Measurements from ENCODE around the gene SRPRB.
"Not testable (repeated sequence)": the region's sequence is repeated elsewhere in the genome, so short reads cannot be mapped to it uniquely, and the experiment has no call there.

SRPRB gene

DNA sequence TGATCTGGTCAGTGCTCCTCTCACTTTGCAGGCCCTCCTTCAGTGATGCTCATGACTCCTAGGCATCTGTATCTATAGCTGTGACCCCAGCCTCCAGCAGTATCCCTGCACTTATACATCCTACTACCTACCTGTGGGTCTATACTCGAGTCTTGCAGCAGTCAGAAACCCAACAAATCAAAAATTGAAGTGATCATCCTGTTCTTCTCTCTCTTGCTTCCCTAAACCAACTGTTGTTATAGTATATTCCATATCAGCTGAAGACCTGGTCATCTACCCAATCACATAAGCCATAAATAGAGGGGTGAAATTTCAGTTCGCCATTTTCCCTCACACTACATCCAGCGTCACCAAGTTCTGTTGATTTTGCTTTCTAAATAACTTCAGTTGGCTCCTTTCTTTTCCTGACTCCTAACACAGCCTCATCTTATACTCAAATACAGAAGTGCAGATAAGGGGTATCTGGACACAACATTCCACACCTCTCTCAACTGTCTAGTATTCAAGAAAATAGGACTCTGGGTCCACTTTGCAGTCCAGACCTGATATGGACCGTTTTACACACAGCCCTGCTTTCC is 25.9 kb upstream of the SRPRB start:
- DNase-seq = no peak

- DNase-seq = not testable (repeated sequence)
Observed at GRCh38 chr3:133780756-133781155, 24.9 kb upstream of the SRPRB start.

- DNase-seq = no peak
Observed at GRCh38 chr3:133781570-133781969, 24.0 kb upstream of the SRPRB start.

DNA sequence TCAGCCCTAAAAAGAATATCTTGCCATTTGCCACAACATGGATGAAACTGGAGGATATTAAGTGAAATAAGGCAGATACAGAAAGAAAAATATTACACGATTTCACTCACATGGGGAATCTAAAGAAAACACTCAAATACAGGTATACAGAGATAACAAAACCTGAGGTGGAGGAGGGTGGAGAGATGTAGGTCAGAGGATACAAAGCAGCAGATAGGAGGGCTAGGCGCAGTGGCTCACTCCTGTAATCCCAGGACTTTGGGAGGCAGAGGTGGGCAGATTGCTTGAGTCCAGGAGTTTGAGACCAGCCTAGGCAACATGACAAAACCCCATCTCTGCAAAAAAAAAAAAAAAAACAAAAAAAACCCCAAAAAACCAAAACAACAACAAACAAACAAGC is 23.2 kb upstream of the SRPRB start:
- no peak for DNase-seq

DNA sequence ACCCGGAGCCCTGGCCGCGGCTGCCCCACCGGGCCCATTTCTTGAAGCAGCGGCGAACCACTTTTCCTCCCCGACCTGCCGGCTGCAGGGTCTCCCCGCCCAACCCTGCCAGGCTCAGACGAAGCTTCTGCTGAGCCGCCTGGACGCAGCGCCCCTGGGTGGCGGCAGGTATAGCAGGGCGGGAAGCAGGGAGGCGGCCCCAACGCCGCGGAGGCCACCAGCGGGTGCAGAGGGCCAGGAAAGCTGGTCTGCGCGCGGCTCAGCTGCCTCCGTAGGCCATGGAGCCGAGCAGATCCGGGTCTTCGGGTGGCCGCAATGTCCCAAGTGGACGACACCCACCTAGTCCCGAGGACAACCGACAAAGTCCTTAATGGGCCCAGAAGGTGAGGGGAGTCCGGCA is 21.9 kb upstream of the SRPRB start:
- no peak for DNase-seq

GRCh38 chr3:133788024-133788423 is 17.6 kb upstream of the SRPRB start:
- no peak for DNase-seq

DNA sequence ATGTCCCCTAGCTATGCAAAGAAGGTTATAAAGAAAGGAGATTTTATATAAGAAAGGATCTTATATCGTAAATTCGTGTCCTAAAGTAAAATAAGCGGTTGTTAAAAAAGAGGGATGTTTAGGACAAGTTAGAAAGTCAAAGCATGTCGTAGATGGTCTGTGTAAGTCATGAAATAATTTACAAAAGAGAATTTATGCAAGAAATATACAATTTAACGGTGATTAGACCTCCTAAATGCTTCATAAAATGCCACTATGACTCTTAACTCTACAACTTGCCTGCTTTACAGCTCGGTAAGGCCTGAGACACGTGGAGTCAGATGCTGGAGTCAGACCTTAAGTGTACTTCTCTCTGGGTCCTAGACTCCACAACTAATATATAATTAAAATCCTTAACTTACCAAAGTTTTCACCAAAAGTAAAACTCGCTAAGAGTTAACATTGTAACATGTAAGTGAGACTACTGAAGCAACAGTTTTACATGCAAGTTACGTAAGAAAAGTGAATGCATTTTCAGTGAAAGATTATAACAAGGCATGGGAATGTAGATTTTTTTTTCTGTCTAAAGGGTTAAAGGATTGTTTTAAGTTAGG is 13.3 kb upstream of the SRPRB start:
- no peak for DNase-seq

DNA sequence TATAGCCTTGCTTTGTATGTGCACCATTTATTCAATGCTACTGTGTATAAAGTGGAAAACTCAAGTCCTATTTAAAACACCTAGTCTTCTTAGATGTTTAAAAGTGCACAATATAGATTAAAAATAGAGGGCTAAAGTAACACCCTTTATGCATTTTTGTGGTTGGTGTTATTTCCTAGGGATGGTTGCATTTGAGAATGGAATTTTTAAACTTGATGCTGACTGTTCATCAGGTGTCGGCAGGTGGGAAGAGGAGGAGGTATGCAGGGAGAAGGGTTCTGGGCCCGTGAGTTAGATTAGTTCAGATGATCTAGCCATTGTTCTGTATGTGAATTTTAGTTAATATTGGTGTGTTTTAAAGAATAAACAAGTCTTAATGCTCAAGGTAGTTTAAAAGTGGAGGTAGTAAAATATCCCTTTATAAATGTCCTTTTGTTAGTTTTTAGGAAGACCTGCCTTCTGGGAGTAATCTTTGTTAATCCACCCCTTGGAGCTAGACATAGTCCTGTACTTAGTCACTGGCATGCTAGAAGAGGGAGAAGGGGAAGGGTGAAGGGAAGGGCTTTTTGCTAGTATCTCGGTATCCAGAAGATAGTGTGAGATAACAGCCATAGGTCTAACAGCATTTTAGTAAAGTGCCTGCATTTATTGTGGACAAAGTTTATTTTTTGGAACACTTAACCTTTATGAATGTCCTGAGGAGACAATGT is 8.1 kb upstream of the SRPRB start:
- DNase-seq = no peak

DNA sequence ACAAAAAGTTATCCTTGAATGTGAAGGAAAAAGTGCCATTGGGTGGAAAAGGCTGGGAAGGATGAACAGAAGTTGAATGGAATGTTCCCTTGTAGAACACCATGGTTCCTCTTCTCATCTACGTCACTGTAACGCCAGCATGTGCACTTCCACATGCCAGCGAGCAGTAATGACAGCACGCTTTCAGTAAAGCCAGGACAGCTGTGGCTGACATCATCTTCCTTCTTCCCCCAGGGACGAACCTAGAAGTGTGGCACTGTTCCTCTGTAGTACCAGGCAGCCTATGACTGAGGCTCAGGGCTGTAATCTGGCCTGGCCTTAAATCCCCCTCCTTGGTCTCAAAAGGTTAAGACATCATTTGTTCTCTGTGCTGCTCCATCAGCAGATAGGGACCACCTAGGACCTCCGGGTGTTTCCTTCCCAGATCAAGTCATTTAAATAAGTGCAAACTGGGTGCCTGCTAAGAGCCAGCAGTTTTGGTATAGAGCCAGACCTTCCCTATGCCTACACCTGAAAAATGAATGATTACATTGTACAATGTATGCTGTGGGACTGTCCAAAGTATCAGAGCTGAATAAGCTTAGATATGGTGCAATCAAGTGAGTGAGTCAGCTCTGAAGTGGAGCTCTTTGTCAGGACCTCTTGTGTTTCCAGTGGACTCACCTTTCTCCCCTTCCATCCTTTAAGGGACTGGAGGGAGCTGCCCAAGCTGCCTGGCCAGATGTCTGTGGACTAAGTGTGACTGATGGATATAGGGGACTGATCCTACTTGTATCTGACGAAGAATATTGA is 5.6 kb upstream of the SRPRB start:
- no peak for DNase-seq

GRCh38 chr3:133803469-133803868 is 2.1 kb upstream of the SRPRB start:
- DNase-seq = no peak

GRCh38 chr3:133804896-133805295 is 719 bp upstream of the SRPRB start:
- DNase-seq = no peak

DNA sequence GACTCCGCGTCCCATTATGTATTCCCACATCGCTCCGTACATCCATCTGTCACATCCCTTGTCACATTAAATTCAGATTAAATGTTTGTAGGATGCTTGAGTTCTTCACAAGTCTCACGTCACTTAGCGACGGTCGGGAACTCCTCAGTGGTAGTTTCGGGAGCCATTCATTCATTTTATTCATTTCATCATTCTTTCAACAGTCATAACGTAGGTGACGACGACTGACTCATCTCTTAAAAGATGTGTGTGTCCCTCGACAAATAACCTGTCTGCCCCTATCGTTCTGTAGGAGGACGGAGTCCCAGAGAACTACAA is 272 bp upstream of the SRPRB start:
- no peak for DNase-seq

DNA sequence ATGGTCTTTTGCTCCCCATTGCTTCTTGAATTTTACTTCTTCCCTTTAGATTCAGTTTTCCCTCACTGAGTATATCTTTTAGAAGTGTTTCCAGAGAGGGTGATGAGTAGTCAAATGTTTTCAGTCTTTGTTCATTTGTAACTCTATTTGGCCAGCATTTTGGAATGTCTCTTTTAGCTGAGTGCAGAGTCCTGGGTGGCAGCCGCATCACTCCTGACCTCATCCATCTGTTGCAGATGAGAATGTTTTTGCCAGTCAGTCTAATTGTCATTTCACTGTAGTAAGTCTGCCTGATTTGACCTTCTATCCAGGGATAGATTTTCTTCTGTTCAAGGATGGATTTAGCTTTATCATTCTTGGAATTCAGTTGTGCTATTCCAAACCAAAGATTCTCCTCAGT is 7.3 kb downstream of the SRPRB start:
- DNase-seq = no peak

GRCh38 chr3:133815386-133815785 is 9.8 kb downstream of the SRPRB start:
- DNase-seq = no peak

GRCh38 chr3:133820129-133820528 is 14.5 kb downstream of the SRPRB start:
- DNase-seq = no peak

DNA sequence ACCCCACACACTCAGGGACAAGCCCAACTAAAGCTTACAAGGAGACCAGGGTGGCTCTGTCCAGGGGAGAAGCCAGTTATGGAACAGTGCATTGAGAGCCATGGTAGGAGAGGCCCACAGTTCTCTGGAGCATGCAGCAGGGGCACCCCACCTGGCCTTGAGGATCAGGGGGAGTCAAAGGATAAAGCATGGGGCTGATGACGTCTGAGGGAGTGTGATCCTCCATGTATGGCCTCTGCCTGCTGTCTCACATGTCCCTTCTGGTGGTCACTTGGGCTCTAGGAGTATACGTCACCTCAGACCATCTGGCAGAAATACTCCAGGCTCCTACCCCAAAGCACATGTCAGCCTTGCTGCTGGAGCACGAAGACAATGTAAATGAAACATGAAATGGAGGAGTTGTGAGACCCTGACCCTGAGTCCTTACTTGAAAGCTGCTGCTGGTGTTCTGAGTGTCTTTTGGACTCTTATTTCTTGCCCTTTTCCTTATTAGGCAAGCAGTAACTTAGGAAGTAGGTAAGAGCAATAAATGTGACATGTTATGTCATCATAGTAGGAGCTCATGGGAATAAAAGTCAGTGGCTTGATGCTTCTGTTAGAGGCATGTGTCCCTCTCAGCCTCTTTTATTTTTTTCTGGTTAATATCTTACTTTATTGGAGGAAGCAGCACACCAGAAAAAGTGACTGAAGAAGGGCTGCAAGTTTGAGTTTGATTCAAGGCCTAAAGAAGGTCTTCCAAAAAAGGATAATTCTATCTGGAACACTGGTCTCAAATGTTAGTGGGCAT is 15.5 kb downstream of the SRPRB start:
- DNase-seq = no peak

DNA sequence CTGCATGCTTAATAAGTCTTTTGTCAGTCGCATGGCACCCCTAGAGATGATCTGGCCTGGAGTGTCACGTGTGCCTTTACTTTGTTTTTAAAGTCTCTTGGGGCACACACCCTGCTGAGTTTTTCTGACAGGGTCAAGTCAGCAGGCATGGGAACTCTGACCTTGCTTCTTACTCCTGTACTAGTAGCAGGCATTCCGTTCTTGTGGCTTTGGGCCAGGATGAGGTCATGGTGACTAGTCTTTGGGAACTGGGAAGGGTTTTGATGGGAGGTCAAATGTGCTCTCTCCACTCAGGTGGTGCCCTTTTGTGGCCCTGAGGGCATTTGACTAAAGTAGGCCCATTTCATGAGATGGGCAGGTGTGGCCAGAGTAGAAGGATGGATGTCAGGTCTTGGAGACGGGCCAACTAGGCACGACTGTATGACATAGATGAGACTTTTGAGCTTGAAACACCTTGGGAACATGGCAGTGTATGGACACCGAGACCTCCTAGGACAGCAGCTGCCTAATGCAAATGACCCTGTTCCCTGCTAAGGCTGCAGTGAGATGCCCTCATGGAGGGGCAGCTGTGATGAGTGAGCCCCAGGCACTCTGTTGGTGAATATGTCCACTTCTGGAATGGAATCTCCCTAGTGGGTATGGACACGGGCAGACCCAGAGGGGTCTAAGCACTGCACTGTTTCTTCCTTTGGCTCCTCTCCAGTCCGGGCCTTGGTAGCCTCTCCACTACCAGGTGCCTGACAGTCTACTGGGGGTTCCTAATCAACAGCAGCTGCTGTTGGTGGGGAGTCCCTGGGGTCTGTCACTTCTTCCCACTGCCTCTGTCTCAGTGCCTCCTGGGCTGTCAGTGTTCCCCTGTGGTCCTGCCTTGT is 16.4 kb downstream of the SRPRB start:
- DNase-seq = no peak

GRCh38 chr3:133824961-133825485 is 19.4 kb downstream of the SRPRB start:
- DNase-seq = no peak

DNA sequence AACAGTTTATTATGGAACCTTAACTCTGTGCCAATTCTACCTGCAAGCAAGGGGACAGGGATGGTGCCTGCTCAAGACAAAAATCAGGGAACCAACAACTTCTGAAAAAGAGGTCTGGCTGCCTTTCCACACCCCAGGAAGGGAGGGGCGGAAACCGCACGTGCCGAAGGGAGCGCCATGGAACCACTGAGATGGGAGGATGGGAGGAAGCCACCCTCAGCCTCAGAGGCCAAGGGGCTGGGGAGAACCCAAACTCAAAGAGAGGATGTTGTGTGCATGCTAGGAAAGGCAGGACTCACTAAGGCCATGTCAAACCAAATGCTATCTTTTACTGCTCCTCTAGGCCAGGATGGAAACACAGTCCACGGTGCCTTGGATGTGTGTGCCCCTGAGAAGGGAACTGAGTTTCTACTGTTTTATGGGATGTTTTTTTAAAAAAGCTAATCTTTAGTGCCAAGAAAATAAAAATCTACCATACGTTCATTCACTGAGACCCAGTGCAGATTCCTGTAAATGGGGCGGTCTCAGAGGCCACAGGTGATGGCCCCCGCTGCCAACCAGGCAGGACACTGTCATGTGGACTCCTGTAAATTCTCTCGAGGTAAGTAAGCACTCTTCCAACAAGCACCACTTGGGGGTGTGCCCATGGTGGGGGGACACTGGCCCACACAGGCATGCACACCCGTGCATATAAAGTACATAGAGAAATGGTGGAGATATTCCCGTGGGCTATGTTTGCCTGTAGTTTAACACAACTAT is 20.5 kb downstream of the SRPRB start:
- DNase-seq = no peak

DNA sequence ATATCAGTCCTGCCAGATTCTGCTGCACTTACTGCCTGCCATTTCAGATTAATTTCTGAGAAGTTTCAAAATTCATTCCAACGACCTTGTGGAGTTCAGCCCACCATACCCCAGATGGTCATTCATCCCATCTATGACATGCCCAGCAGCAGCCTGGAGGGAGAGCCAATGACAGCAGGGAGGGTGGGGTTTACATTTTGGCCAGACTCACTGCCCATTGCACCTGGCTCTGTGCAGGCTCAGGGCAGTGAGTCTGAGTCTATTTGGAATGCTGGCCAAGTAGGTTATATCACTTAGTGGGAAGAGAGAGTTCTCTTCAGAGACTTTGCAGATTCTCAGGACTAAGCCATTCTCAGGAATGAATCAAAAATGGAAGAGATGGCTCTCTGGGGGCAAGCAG is 21.5 kb downstream of the SRPRB start:
- no peak for DNase-seq

GRCh38 chr3:133827684-133828083 is 22.1 kb downstream of the SRPRB start:
- no peak for DNase-seq

Data from NCI-H1048 (cell line).